Measurements from ENCODE around the gene ATP5PO. TPM values are rescaled to one million over a fixed set of nuclear protein-coding genes. Genes with fewer than 3 reads are reported as not detected.
A peak's percentile ranks its signal among the peaks of the same experiment; 100 is the strongest.

The ATP5PO gene
- total and polyA plus RNA-seq, 2 of the 13 experiments (the other 11 are each of a cell fraction or from before 2014, with no cell fraction given) = 256 to 297 TPM

GRCh38 chr21:33915368-33916199 is at the start of gene ATP5PO (continued):
- TF ChIP-seq PHF20 (CRISPR knock-in tag; IDR thresholded peaks at IDR 0.05) = peak; percentile 83
- TF ChIP-seq CREB1 (IDR thresholded peaks at IDR 0.05) = peak; percentile 59
- peak; percentile 75 for TF ChIP-seq CREB1 (CRISPR knock-in tag; IDR thresholded peaks at IDR 0.05)
- peak; percentile 89 for TF ChIP-seq GATAD1 (CRISPR knock-in tag; IDR thresholded peaks at IDR 0.05)
- TF ChIP-seq ZNF850 (CRISPR knock-in tag; conservative IDR thresholded peaks at IDR 0.05) = no peak
- no peak for TF ChIP-seq RBM22 (optimal IDR thresholded peaks at IDR 0.05; ENCODE audit: low read length)
- TF ChIP-seq SMAD3 (CRISPR knock-in tag; IDR thresholded peaks at IDR 0.05) = no peak
- TF ChIP-seq SNAI1 (CRISPR knock-in tag; IDR thresholded peaks at IDR 0.05; ENCODE audit: borderline replicate concordance) = no peak
- TF ChIP-seq ZC3H4 (CRISPR knock-in tag; IDR thresholded peaks at IDR 0.05; ENCODE audit: borderline replicate concordance) = no peak
- peak; percentile 57 for TF ChIP-seq TBX2 (CRISPR knock-in tag; IDR thresholded peaks at IDR 0.05; ENCODE audit: borderline replicate concordance)
- TF ChIP-seq SSRP1 (CRISPR knock-in tag; IDR thresholded peaks at IDR 0.05) = no peak
- no peak for TF ChIP-seq ZNF543 (CRISPR knock-in tag; IDR thresholded peaks at IDR 0.05)
- TF ChIP-seq ZNF597 (CRISPR knock-in tag; IDR thresholded peaks at IDR 0.05) = no peak
- TF ChIP-seq PAX8 (CRISPR knock-in tag; IDR thresholded peaks at IDR 0.05; ENCODE audit: borderline replicate concordance) = no peak
- 0 out of 2 replicates have a peak, but pooled peaks have one; percentile 23 for TF ChIP-seq RFXANK (CRISPR knock-in tag; IDR thresholded peaks at IDR 0.05)
- TF ChIP-seq ZNF354B (CRISPR knock-in tag; IDR thresholded peaks at IDR 0.05) = no peak
- peak; percentile 83; the same call in 1 of the 2 replicates for TF ChIP-seq SRY (CRISPR knock-in tag; IDR thresholded peaks at IDR 0.05)
- no peak for TF ChIP-seq ZBTB10 (CRISPR knock-in tag; IDR thresholded peaks at IDR 0.05; ENCODE audit: borderline replicate concordance)
- no peak for TF ChIP-seq SMAD1 (CRISPR knock-in tag; IDR thresholded peaks at IDR 0.05; ENCODE audit: borderline replicate concordance, low read depth)
- no peak for TF ChIP-seq SMYD3 (CRISPR knock-in tag; IDR thresholded peaks at IDR 0.05)
- no peak for TF ChIP-seq FOXP4 (CRISPR knock-in tag; IDR thresholded peaks at IDR 0.05)
- peak; percentile 72; the same call in 1 of the 2 replicates for TF ChIP-seq ZNF329 (CRISPR knock-in tag; IDR thresholded peaks at IDR 0.05; ENCODE audit: low read depth)
- no peak; the same call in 1 of the 2 replicates for TF ChIP-seq ZNF782 (CRISPR knock-in tag; IDR thresholded peaks at IDR 0.05; ENCODE audit: borderline replicate concordance)
- TF ChIP-seq HIVEP1 (CRISPR knock-in tag; IDR thresholded peaks at IDR 0.05) = 0 out of 2 replicates have a peak, but pooled peaks have one; percentile 67
- 0 out of 2 replicates have a peak, but pooled peaks have one; percentile 66 for TF ChIP-seq ZFP41 (CRISPR knock-in tag; IDR thresholded peaks at IDR 0.05; ENCODE audit: borderline replicate concordance)
- TF ChIP-seq GTF2F1 (IDR thresholded peaks at IDR 0.05; ENCODE audit: low read length) = no peak
